ENCODE measurements around the gene CDH12.

Gene CDH12

GRCh38 chr5:22465177-22465576 lies 388.0 kb downstream of the CDH12 start:
- in situ Hi-C loops (cut with HindIII; ENCODE audit: low pct_ligation_motif_present, low sequenced_read_pairs): no loop called here
- no peak overlapping the region for H3K4me3 ChIP-seq (ENCODE audit: low read depth, low read length)

GRCh38 chr5:22460189-22460588 lies 393.0 kb downstream of the CDH12 start:
- TF ChIP-seq CTCF (IDR thresholded peaks at IDR 0.05; ENCODE audit: low read depth, low read length, missing control alignments): no peak
- Histone ChIP-seq H3K36me3 (replicated peaks) (no peaks in the 10 kb centered on the region), H3K27ac (no peak overlapping the region), H3K4me3 (ENCODE audit: low read depth, low read length) (no peak overlapping the region), H3K27me3 (replicated peaks) (no peaks in the 10 kb centered on the region)
- DNase-seq: no peak
- in situ Hi-C loops (cut with HindIII; ENCODE audit: low pct_ligation_motif_present, low sequenced_read_pairs): no loop called here

More at GRCh38 chr5:22465177-22465576, 388.0 kb downstream of the CDH12 start:
- TF ChIP-seq CTCF (IDR thresholded peaks at IDR 0.05; ENCODE audit: low read depth, low read length, missing control alignments): no peak
- H3K36me3 ChIP-seq (replicated peaks): no peaks in the 10 kb centered on the region
- no peak for DNase-seq
- H3K27ac ChIP-seq: no peak overlapping the region
- no peaks in the 10 kb centered on the region for H3K27me3 ChIP-seq (replicated peaks)

- in situ Hi-C loops (cut with HindIII; ENCODE audit: low pct_ligation_motif_present, low sequenced_read_pairs): no loop called here
- H3K36me3 ChIP-seq (replicated peaks): no peaks in the 10 kb centered on the region
- TF ChIP-seq CTCF (IDR thresholded peaks at IDR 0.05; ENCODE audit: low read depth, low read length, missing control alignments): no peak
- no peak overlapping the region for H3K4me3 ChIP-seq (ENCODE audit: low read depth, low read length)
- H3K27me3 ChIP-seq (replicated peaks): no peaks in the 10 kb centered on the region
- no peak for DNase-seq
- H3K27ac ChIP-seq: no peak overlapping the region
Observed at GRCh38 chr5:22432905-22433304, 420.2 kb downstream of the CDH12 start.

- no peak overlapping the region for H3K4me3 ChIP-seq (ENCODE audit: low read depth, low read length)
- DNase-seq: no peak
- in situ Hi-C loops (cut with HindIII; ENCODE audit: low pct_ligation_motif_present, low sequenced_read_pairs): no loop called here
- no peak overlapping the region for H3K27ac ChIP-seq
- H3K36me3 ChIP-seq (replicated peaks): no peaks in the 10 kb centered on the region
- no peaks in the 10 kb centered on the region for H3K27me3 ChIP-seq (replicated peaks)
- TF ChIP-seq CTCF (IDR thresholded peaks at IDR 0.05; ENCODE audit: low read depth, low read length, missing control alignments): no peak
Observed at GRCh38 chr5:22431840-22432239, 421.3 kb downstream of the CDH12 start.

- H3K27me3 ChIP-seq (replicated peaks): no peaks in the 10 kb centered on the region
- DNase-seq: no peak
- H3K36me3 ChIP-seq (replicated peaks): no peaks in the 10 kb centered on the region
- H3K4me3 ChIP-seq (ENCODE audit: low read depth, low read length): no peak overlapping the region
- TF ChIP-seq CTCF (IDR thresholded peaks at IDR 0.05; ENCODE audit: low read depth, low read length, missing control alignments): no peak
- in situ Hi-C loops (cut with HindIII; ENCODE audit: low pct_ligation_motif_present, low sequenced_read_pairs): no loop called here
- no peak overlapping the region for H3K27ac ChIP-seq
Observed at GRCh38 chr5:22431406-22431805, 421.7 kb downstream of the CDH12 start.

- Histone ChIP-seq H3K36me3 (replicated peaks) (no peaks in the 10 kb centered on the region), H3K27me3 (replicated peaks) (no peaks in the 10 kb centered on the region), H3K27ac (no peak overlapping the region), H3K4me3 (ENCODE audit: low read depth, low read length) (no peak overlapping the region)
- no peak for DNase-seq
- in situ Hi-C loops (cut with HindIII; ENCODE audit: low pct_ligation_motif_present, low sequenced_read_pairs): no loop called here
- TF ChIP-seq CTCF (IDR thresholded peaks at IDR 0.05; ENCODE audit: low read depth, low read length, missing control alignments): no peak
Observed at GRCh38 chr5:22411554-22412349, 441.4 kb downstream of the CDH12 start.

All from brain microvascular endothelial cell (primary cell).